GM10266 (cell line): ENCODE measurements around the gene UCP1.

Experiments used
- DNase-seq: peaks from one replicate; pipeline ENCODE4 v3.0.0; 2012; ENCODE audit errors: extremely low spot score
- CTCF ChIP-seq: IDR thresholded peaks from 2 replicates; pipeline ENCODE4 v1.5.1; 2012; ENCODE audit warnings: mild to moderate bottlenecking, low read depth; ENCODE audit not compliant: control insufficient read depth, insufficient read depth; ENCODE audit errors: missing control alignments

The UCP1 gene

GRCh38 chr4:140581078-140581477, 12.3 kb upstream of the UCP1 start:
- no peak for TF ChIP-seq CTCF
- no peak for DNase-seq

GRCh38 chr4:140579278-140579677, 10.5 kb upstream of the UCP1 start:
- no peak for TF ChIP-seq CTCF
- no peak for DNase-seq

- no peak for DNase-seq
- no peak for TF ChIP-seq CTCF
These were observed 6.7 kb upstream of the UCP1 start for GRCh38 chr4:140575489-140575888.

GRCh38 chr4:140571620-140572019, 2.9 kb upstream of the UCP1 start:
- TF ChIP-seq CTCF = no peak

GRCh38 chr4:140569307-140569638, 512 bp upstream of the UCP1 start:
- TF ChIP-seq CTCF = no peak

More at GRCh38 chr4:140571620-140572019, 2.9 kb upstream of the UCP1 start:
- DNase-seq = no peak

DNA sequence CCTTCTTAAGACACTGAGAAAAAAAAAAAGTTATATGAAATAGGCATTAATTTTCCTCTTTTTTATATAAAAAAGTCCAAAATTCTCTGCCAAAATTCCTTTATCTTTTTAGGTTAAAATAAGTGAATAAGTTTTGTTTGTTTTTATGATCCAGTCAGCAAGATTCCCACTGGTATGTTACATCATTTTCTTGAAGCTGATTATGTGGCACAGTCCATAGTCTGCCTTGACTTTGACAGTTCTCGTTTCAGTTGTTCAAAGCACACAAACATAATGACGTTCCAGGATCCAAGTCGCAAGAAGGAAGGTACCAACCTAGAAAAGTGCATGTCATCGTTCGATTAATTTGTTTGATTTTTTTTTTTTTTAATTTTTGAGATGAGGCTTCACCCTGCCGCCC, 9.1 kb downstream of the UCP1 start:
- no peak for TF ChIP-seq CTCF

More at GRCh38 chr4:140569307-140569638, 512 bp upstream of the UCP1 start:
- DNase-seq = no peak

DNA sequence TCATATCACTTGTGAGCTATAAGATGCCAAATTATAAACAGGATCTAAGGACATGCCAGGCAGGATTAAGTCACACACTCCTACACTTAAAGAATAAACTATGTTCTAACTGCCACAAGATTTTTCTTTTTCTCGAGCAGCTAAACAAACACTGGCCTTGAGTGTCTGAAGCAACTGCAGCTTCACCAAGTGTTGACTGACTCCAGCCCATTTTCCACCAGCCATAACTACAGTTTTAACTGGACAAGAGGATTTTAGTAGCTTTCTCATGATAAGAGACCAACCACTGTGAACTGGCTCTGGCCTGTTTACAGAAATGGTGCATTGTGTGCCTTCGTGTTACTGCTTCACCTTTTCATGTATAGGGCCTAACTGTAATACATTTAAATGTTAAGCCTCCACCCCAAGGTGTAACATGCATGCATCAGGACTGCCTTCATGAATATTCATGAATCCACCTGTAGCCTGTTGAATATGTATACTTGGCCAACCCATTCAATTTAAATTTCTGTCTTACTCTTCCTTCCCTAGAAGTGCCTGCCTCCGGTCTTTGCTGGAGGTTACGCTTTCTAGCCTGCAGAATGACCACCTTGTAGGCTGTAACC, 10.8 kb downstream of the UCP1 start:
- no peak for TF ChIP-seq CTCF
- DNase-seq = no peak

More for the DNA sequence above, 9.1 kb downstream of the UCP1 start:
- no peak for DNase-seq
